Mammary epithelial cell (primary cell): ENCODE results near the gene CDK15.

ENCODE experiments used
- EZH2 ChIP-seq: IDR thresholded peaks from 2 replicates; pipeline ENCODE4 v1.6.1; 2012; ENCODE audit warnings: low read length, inconsistent platforms, borderline replicate concordance
- TF ChIP-seq, protein P1 (sequence below), 2 donors: IDR thresholded peaks in 1 of 2; conservative IDR thresholded peaks in 1 of 2; 2 replicates each; pipeline ENCODE4 v1.5.1; 2011 to 2012; ENCODE audit warnings: inconsistent platforms in 2 of 2, low read length in 2 of 2, mild to moderate bottlenecking in 2 of 2, control low read depth in 1 of 2, low read depth in 1 of 2; ENCODE audit not compliant: insufficient read depth in 1 of 2; ENCODE audit errors: extremely low read depth in 1 of 2

DNA sequence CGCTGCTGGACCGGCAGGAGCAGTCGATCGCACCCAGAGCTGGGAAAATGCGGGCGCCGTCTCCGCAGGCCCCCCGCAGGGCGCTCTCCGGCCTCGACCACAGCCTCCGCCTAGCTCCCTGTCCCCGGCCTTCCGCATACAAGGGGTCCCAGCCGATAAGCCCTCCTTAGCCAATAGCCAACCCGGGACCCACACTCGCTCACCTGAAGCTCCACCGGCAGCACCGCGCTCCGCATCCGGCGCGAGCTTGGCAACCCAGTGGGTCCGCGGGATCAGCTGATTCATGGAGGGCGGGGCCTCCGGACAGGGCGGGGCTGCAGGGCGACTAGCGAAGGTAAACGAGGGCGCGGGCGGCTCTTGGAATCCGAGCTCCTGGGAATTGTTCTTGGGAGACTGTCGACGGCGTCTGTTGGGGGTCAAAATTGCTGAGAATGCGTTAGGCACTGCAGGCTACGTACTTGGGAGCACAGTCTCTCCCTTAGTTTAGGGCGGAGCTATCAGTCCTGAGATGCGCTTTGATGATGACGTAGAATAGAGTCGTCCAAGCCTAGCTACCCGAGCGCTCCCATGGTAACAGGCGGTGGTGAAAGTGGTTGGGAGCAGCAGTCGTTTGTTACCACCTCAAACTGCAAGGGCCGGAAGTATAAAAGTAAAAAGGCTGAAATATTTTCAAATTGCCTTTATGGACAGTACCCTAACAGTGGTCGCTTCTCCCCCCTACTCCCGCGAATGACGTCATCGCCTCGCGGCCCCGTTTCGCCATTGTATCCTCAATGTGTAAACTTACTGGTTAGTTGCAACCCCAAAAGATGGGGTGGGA lies 25.5 kb upstream of the CDK15 start, which contains the start of gene ALS2:
- TF ChIP-seq, protein P1, sequence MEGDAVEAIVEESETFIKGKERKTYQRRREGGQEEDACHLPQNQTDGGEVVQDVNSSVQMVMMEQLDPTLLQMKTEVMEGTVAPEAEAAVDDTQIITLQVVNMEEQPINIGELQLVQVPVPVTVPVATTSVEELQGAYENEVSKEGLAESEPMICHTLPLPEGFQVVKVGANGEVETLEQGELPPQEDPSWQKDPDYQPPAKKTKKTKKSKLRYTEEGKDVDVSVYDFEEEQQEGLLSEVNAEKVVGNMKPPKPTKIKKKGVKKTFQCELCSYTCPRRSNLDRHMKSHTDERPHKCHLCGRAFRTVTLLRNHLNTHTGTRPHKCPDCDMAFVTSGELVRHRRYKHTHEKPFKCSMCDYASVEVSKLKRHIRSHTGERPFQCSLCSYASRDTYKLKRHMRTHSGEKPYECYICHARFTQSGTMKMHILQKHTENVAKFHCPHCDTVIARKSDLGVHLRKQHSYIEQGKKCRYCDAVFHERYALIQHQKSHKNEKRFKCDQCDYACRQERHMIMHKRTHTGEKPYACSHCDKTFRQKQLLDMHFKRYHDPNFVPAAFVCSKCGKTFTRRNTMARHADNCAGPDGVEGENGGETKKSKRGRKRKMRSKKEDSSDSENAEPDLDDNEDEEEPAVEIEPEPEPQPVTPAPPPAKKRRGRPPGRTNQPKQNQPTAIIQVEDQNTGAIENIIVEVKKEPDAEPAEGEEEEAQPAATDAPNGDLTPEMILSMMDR (conservative IDR thresholded peaks at IDR 0.05 in 1 of 2, IDR thresholded peaks at IDR 0.05 in 1 of 2; ENCODE audit: extremely low read depth in 1 of 2, insufficient read depth in 1 of 2, low read depth in 1 of 2, low read length in 2 of 2): no peak
- no peak for TF ChIP-seq EZH2
